Loucy (cell line): Measurements from ENCODE around the gene SEMA3A.
A peak's percentile ranks its signal among the peaks of the same experiment; 100 is the strongest.

Experiments used
- H2AFZ ChIP-seq: fragments of 200-600 bp; sonication (generic); 2 replicates; pipeline ENCODE4 v1.6.0; 2016; ENCODE audit warnings: antibody characterized with exemption, mild to moderate bottlenecking, low read length, moderate library complexity
- H3F3A ChIP-seq: fragments of 200-600 bp; 2 replicates; pipeline ENCODE4 v1.6.0; 2016; ENCODE audit warnings: antibody characterized with exemption, low read depth, mild to moderate bottlenecking
- H3K27me3 ChIP-seq: fragments of 200-600 bp; sonication (generic); 2 replicates; pipeline ENCODE4 v1.6.1; 2014; ENCODE audit warnings: low read length, mild to moderate bottlenecking; ENCODE audit not compliant: insufficient read depth, poor library complexity, severe bottlenecking
- H3K36me3 ChIP-seq: fragments of 200-600 bp; sonication (generic); 2 replicates; pipeline ENCODE4 v1.6.1; 2016; ENCODE audit warnings: low read length; ENCODE audit not compliant: insufficient read depth
- H3K4me1 ChIP-seq: fragments of 200-600 bp; sonication (generic); 2 replicates; pipeline ENCODE4 v1.5.1; 2014; ENCODE audit warnings: low read length, mild to moderate bottlenecking; ENCODE audit not compliant: insufficient read depth, poor library complexity, severe bottlenecking
- H3K4me2 ChIP-seq: fragments of 200-600 bp; sonication (generic); 2 replicates; pipeline ENCODE4 v1.6.0; 2014; ENCODE audit warnings: antibody characterized with exemption, low read length, low read depth, mild to moderate bottlenecking; ENCODE audit not compliant: poor library complexity, severe bottlenecking
- H3K4me3 ChIP-seq: fragments of 200-600 bp; sonication (generic); 2 replicates; pipeline ENCODE4 v1.5.1; 2014; ENCODE audit warnings: low read length, mild to moderate bottlenecking, mixed read lengths; ENCODE audit not compliant: poor library complexity, severe bottlenecking
- H3K79me2 ChIP-seq: fragments of 200-600 bp; sonication (generic); 2 replicates; pipeline ENCODE4 v1.6.1; 2014; ENCODE audit warnings: low read length; ENCODE audit not compliant: insufficient read depth
- H3K9ac ChIP-seq: fragments of 200-600 bp; sonication (generic); 2 replicates; pipeline ENCODE4 v1.6.0; 2014; ENCODE audit warnings: mild to moderate bottlenecking, low read depth, low read length, moderate library complexity; ENCODE audit not compliant: poor library complexity, severe bottlenecking
- H3K9me2 ChIP-seq: fragments of 200-600 bp; sonication (generic); replicated peaks from 2 replicates; pipeline ENCODE4 v1.6.1; 2016; ENCODE audit warnings: low read depth, low read length, mixed read lengths
- H3K9me3 ChIP-seq: fragments of 200-600 bp; sonication (generic); 2 replicates; pipeline ENCODE4 v1.6.1; 2014; ENCODE audit warnings: mild to moderate bottlenecking, antibody characterized with exemption, low read length, low read depth; ENCODE audit not compliant: insufficient read depth
- H4K20me1 ChIP-seq: fragments of 200-600 bp; sonication (generic); 2 replicates; pipeline ENCODE4 v1.6.0; 2014; ENCODE audit warnings: antibody characterized with exemption, low read length, mild to moderate bottlenecking; ENCODE audit not compliant: insufficient read depth, poor library complexity, severe bottlenecking
- EZH2phosphoT487 ChIP-seq: fragments of 200-600 bp; IDR thresholded peaks from 2 replicates; pipeline ENCODE4 v1.6.1; 2018; ENCODE audit warnings: antibody characterized with exemption, mild to moderate bottlenecking, moderate library complexity, borderline replicate concordance
- TF ChIP-seq, protein P1 (sequence below): fragments of 200-600 bp; sonication (generic); conservative IDR thresholded peaks from 2 replicates; pipeline ENCODE4 v1.5.1; 2014; ENCODE audit warnings: mild to moderate bottlenecking, antibody characterized with exemption, low read length

The SEMA3A gene

DNA sequence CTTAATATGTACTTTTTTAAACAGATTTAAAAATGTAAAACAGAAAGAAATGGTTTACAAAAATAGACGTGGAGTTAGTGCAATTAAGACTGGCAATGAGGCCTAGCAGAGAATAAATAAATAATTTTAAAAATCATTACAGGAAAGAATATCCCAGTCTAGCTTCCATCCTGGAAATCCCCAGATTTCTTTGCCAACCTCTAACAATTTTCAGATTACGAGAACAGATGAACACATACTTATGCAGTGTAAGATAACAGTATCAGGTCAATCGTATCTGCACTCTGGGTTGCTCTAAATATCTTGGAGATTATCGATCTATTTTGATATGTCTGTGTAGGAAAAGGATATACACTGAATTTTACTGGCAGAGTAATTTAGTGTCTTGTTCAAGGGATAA lies 210.5 kb downstream of the SEMA3A start:
- TF ChIP-seq, protein P1, sequence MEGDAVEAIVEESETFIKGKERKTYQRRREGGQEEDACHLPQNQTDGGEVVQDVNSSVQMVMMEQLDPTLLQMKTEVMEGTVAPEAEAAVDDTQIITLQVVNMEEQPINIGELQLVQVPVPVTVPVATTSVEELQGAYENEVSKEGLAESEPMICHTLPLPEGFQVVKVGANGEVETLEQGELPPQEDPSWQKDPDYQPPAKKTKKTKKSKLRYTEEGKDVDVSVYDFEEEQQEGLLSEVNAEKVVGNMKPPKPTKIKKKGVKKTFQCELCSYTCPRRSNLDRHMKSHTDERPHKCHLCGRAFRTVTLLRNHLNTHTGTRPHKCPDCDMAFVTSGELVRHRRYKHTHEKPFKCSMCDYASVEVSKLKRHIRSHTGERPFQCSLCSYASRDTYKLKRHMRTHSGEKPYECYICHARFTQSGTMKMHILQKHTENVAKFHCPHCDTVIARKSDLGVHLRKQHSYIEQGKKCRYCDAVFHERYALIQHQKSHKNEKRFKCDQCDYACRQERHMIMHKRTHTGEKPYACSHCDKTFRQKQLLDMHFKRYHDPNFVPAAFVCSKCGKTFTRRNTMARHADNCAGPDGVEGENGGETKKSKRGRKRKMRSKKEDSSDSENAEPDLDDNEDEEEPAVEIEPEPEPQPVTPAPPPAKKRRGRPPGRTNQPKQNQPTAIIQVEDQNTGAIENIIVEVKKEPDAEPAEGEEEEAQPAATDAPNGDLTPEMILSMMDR, result no peak
- no peak for TF ChIP-seq EZH2phosphoT487
- H3F3A ChIP-seq, result no peaks in the 10 kb centered on the region
- no peak overlapping the region for H3K9ac ChIP-seq
- H3K79me2 ChIP-seq, result no peaks in the 10 kb centered on the region
- H2AFZ ChIP-seq, result no peak overlapping the region
- H3K9me3 ChIP-seq, result no peaks in the 10 kb centered on the region
- no peak overlapping the region for H3K4me3 ChIP-seq
- H3K9me2 ChIP-seq, result no peaks in the 10 kb centered on the region
- no peaks in the 10 kb centered on the region for H3K4me1 ChIP-seq
- H4K20me1 ChIP-seq, result no peaks in the 10 kb centered on the region
- H3K4me2 ChIP-seq, result no peak overlapping the region
- H3K27me3 ChIP-seq, result no peaks in the 10 kb centered on the region
- no peaks in the 10 kb centered on the region for H3K36me3 ChIP-seq

DNA sequence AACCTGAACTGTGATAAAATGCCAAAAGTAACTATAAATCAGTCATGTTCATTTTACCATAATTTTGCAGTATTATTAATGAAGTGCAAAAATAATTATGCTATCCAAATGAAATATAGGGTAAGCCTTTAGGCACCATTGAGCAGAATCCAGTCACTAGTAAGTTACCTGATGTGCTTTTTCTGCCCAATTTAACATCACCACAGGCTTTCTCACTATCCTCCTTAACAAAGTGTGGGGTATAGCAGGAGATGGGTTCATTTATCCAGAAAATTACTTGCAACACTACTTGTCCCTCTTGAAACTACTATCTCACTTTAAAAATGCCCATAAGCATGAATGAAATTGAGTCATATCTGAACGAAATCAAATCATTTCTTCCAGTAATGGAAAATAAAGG lies 211.0 kb downstream of the SEMA3A start:
- Histone ChIP-seq H3K4me1 (no peaks in the 10 kb centered on the region), H3K9me3 (no peaks in the 10 kb centered on the region), H3K36me3 (no peaks in the 10 kb centered on the region), H3K27me3 (no peaks in the 10 kb centered on the region), H4K20me1 (no peaks in the 10 kb centered on the region), H3K9ac (no peak overlapping the region), H3K4me2 (no peak overlapping the region), H3K9me2 (no peaks in the 10 kb centered on the region), H2AFZ (no peak overlapping the region), H3K79me2 (no peaks in the 10 kb centered on the region), H3K4me3 (no peak overlapping the region), H3F3A (no peaks in the 10 kb centered on the region)
- TF ChIP-seq, protein P1, result no peak
- TF ChIP-seq EZH2phosphoT487, result no peak

DNA sequence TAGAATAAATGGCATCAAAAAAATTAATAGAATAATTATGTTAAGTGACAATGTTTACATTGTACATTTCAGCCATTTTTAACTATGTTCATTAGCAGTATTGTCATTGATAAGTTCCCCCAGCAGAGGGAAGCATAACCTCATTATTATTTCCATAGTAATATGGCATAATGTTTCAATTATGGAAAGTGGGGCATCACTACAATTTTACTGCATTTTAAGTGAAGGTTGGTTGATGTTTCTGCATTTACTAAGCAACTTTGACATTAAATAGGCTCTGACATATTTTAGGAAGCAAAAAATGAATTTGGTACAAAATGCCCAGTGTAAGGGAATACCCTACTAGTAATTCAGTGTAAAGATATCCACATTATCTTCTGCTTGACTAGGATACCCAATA lies 218.3 kb downstream of the SEMA3A start:
- Histone ChIP-seq H3K36me3 (no peaks in the 10 kb centered on the region), H4K20me1 (no peaks in the 10 kb centered on the region), H3K9me2 (no peaks in the 10 kb centered on the region), H3K4me1 (no peaks in the 10 kb centered on the region), H3K79me2 (no peaks in the 10 kb centered on the region), H3K9ac (no peak overlapping the region), H3K27me3 (no peaks in the 10 kb centered on the region), H3K9me3 (no peaks in the 10 kb centered on the region), H3F3A (no peaks in the 10 kb centered on the region), H2AFZ (peak overlapping the region; percentile 56; the same call in 1 of the 2 replicates), H3K4me3 (no peak overlapping the region), H3K4me2 (no peak overlapping the region)
- no peak for TF ChIP-seq EZH2phosphoT487
- TF ChIP-seq, protein P1, result peak; percentile 79
